K562 (cell line): ENCODE results near the gene SLC6A16. TPM values are rescaled to one million over a fixed set of nuclear protein-coding genes. Genes with fewer than 3 reads are reported as not detected.
"Not testable (repeated sequence)": the region's sequence is repeated elsewhere in the genome, so short reads cannot be mapped to it uniquely, and the experiment has no call there.

ENCODE experiments used
- ATAC-seq: fragments of 200-7000 bp; cut with Tn5 transposase; 3 replicates; pipeline ENCODE4 v1.9.1; 2020; ENCODE audit warnings: moderate library complexity
- BruUV-seq: library from RNA; stranded (reverse); fragments of 400-500 nt; replicated peaks from 2 replicates; lab custom pipeline; 2021; lab: Mats Ljungman, UMichigan
- CTCF ChIA-PET: fragments of 300-600 bp; formaldehyde crosslinking; extraction: SDS; loops from one replicate; lab custom pipeline; 2021; ENCODE audit warnings: low intra/inter-chr PET ratio; lab: Yijun Ruan, JAX
- POLR2A ChIA-PET: fragments of 300-600, 350-650 bp; sonication (Branson Sonifier 250); formaldehyde crosslinking; extraction: SDS; loops from one replicate; lab custom pipeline; 2021; ENCODE audit warnings: antibody characterized with exemption, inconsistent platforms; lab: Yijun Ruan, JAX
- DNase-seq, 4 experiments: peaks; one replicate each; pipeline versions ENCODE4 v3.0.0 to v3.0.0-alpha.2; 2011 to 2018; ENCODE audit warnings: low spot score in 3 of 4, mixed read lengths in 3 of 4; ENCODE audit errors: extremely low read depth in 1 of 4
- FAIRE-seq: peaks from 2 replicates; lab custom pipeline; 2011; peaks lifted over from hg19 to GRCh38; lab: Jason Lieb, UNC
- H2AFZ ChIP-seq: 2 replicates; pipeline ENCODE4 v1.6.0; 2011; ENCODE audit warnings: low read depth, low read length, control low read depth, inconsistent platforms
- H3K27ac ChIP-seq: fragments of 200-600 bp; 3 replicates; pipeline ENCODE4 v1.8.0; 2011; ENCODE audit warnings: low read depth, mild to moderate bottlenecking, control low read depth, inconsistent platforms, low read length, moderate library complexity, mixed read lengths; ENCODE audit errors: extremely low read depth
- H3K27me3 ChIP-seq, 2 experiments: fragments of 300-600 bp in 1 of 2; 2 replicates in 1 of 2; 3 replicates in 1 of 2; pipeline versions ENCODE4 v1.6.0 to v1.8.0; 2011; ENCODE audit warnings: inconsistent platforms in 2 of 2, low read length in 2 of 2, mild to moderate bottlenecking in 1 of 2, mixed read lengths in 1 of 2, moderate library complexity in 1 of 2; ENCODE audit not compliant: control insufficient read depth in 2 of 2, insufficient read depth in 2 of 2
- H3K36me3 ChIP-seq: fragments of 300-600 bp; 3 replicates; pipeline ENCODE4 v1.8.0; 2011; ENCODE audit warnings: mild to moderate bottlenecking, low read length, inconsistent platforms; ENCODE audit not compliant: control insufficient read depth, insufficient read depth
- H3K4me1 ChIP-seq, 2 experiments: fragments of 200-600 bp in 1 of 2; replicated peaks in 1 of 2; 2 replicates in 1 of 2; 3 replicates in 1 of 2; pipeline versions ENCODE4 v1.5.1 to v1.8.0; 2011; ENCODE audit warnings: inconsistent platforms in 2 of 2, low read length in 2 of 2, mild to moderate bottlenecking in 1 of 2, mixed read lengths in 1 of 2, moderate library complexity in 1 of 2; ENCODE audit not compliant: control insufficient read depth in 2 of 2, insufficient read depth in 2 of 2
- H3K4me2 ChIP-seq: 2 replicates; pipeline ENCODE4 v1.6.1; 2011; ENCODE audit warnings: low read length, control low read depth, inconsistent platforms, mixed read lengths; ENCODE audit not compliant: insufficient read depth
- H3K4me3 ChIP-seq: fragments of 200-600 bp; sonication (generic), shearing (Covaris generic); 2 replicates; pipeline ENCODE4 v1.5.1; 2016; ENCODE audit warnings: control low read depth, inconsistent platforms
- H3K79me2 ChIP-seq: fragments of 200-600 bp; 3 replicates; pipeline ENCODE4 v1.8.0; 2011; ENCODE audit warnings: low read length, inconsistent platforms; ENCODE audit not compliant: control insufficient read depth, insufficient read depth
- H3K9ac ChIP-seq, 2 experiments: 2 replicates each; pipeline versions ENCODE4 v1.6.0 to v1.6.1; 2011; ENCODE audit warnings: low read depth in 2 of 2, low read length in 2 of 2, control low read depth in 1 of 2, inconsistent platforms in 1 of 2, mild to moderate bottlenecking in 1 of 2, mixed read lengths in 1 of 2; ENCODE audit not compliant: insufficient read depth in 1 of 2
- H3K9me1 ChIP-seq: one replicate; pipeline ENCODE4 v1.6.0; 2011; ENCODE audit warnings: inconsistent platforms, mild to moderate bottlenecking, low read length, moderate library complexity; ENCODE audit not compliant: control insufficient read depth, insufficient read depth
- H3K9me3 ChIP-seq: replicated peaks from 2 replicates; pipeline ENCODE4 v1.5.1; 2011; ENCODE audit warnings: low read depth, low read length, inconsistent platforms; ENCODE audit not compliant: control insufficient read depth, insufficient read depth
- H4K20me1 ChIP-seq: replicated peaks from 2 replicates; pipeline ENCODE4 v1.6.1; 2011; ENCODE audit warnings: low read length, inconsistent platforms, mixed read lengths; ENCODE audit not compliant: control insufficient read depth, insufficient read depth
- WGBS: fragments of 100-300 bp; shearing (Covaris generic); methylation state at CpG from one replicate; pipeline ENCODE4 v1.1.6; 2016; ENCODE audit warnings: low coverage, mixed read lengths; ENCODE audit not compliant: insufficient coverage; ENCODE audit errors: missing lambda C conversion rate; 5-methylcytosine and 5-hydroxymethylcytosine counted together
- in situ Hi-C: fragments of 300-500 bp; cut with MboI; formaldehyde crosslinking; loops from 4 replicates; pipeline ENCODE4 v1.15.0; 2018; ENCODE audit warnings: inconsistent platforms, mixed read lengths
- intact Hi-C: fragments of 100-400 bp; cut with micrococcal nuclease; formaldehyde crosslinking; loops from 2 replicates; pipeline ENCODE4 v1.14.2; 2022
- polyA plus RNA-seq, 8 experiments: library from polyadenylated mRNA; depleted of rRNA in 4 of 8; stranded (reverse) in 5 of 8; unstranded in 3 of 8; fragments of >200 nt; fragmentation: Nextera tagmentation in 2 of 8; fragmentation: Illumina TruSeq in 1 of 8; extraction: Ambion mirVana in 2 of 8; extraction: Trizol in 1 of 8; gene quantifications; 2 replicates each; pipeline versions ENCODE4 v1.2.1 to v1.2.3, GENCODE V29; 2011 to 2014; ENCODE audit warnings: inconsistent platforms in 1 of 8, missing spikeins in 1 of 8
- total RNA-seq, 7 experiments: library from RNA; depleted of rRNA in 6 of 7; stranded (reverse); fragments of >200 nt in 6 of 7; fragmentation: Illumina TruSeq in 2 of 7; extraction: Trizol in 2 of 7; gene quantifications; 2 replicates each; pipeline versions ENCODE4 v1.2.1 to v1.2.3, GENCODE V29; 2011 to 2021; ENCODE audit warnings: low replicate concordance in 1 of 7

SLC6A16 gene
- total and polyA plus RNA-seq, 9 of the 15 experiments (the other 6 are each of a cell fraction or from before 2014, with no cell fraction given), result 0.05 to 0.95 (median 0.36) TPM

DNA sequence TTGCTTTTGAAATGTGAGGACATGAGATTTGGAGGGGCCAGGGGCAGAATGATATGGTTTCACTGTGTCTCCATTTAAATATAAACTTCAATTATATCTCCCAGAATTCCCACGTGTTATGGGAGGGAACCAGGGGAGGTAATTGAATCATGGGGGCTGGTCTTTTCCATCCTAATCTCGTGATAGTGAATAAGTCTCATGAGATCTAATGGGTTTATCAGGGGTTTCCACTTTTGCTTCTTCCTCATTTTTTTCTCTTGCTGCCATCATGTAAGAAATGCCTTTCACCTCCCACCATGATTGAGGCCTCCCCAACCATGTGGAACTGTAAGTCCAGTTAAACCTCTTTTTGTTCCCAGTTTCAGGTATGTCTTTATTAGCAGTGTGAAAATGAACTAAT lies 35.7 kb downstream of the SLC6A16 start:
- POLR2A ChIA-PET, result interaction anchor here (0.8 kb wide), 1 partner anchor 20 kb away, joined by 3 read pairs; no protein-coding TSS in a partner anchor
- H4K20me1 ChIP-seq, CTCF ChIA-PET, H3K9me1 ChIP-seq, H3K79me2 ChIP-seq, H3K27ac ChIP-seq, H2AFZ ChIP-seq, H3K9me3 ChIP-seq, H3K4me2 ChIP-seq, FAIRE-seq, H3K4me3 ChIP-seq, BruUV-seq, in situ Hi-C loops, DNase-seq, H3K36me3 ChIP-seq, H3K9ac ChIP-seq, intact Hi-C loops, H3K4me1 ChIP-seq, ATAC-seq: not testable (repeated sequence)
- peaks cover 0 to 21% of the 10 kb centered on the region in 2 experiments; a peak in 2 of 5 replicates for H3K27me3 ChIP-seq
- WGBS, result 0% methylated on average over 2 of the region's 2 CpGs

DNA sequence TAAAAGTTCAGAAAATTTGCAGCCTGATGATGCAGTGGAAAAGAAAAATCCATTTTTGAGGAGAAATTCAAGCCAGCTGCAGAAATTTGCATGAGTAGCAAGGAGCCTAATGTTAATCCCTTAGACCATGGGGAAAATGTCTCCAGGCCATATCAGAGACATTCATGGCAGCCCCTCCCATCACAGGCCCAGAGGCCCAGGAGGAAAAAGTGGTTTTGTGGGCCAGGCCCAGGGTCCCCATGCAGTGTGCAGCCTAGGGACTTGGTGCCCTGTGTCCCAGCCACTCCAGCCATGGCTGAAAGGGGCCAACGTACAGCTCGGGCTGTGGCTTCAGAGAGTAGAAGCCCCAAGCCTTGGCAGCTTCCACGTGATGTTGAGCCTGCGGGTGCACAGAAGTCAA lies 36.8 kb downstream of the SLC6A16 start:
- H3K4me1 ChIP-seq, CTCF ChIA-PET, H2AFZ ChIP-seq, H3K4me2 ChIP-seq, ATAC-seq, H3K79me2 ChIP-seq, DNase-seq, FAIRE-seq, H3K9me3 ChIP-seq, in situ Hi-C loops, intact Hi-C loops, POLR2A ChIA-PET, H3K27ac ChIP-seq, H4K20me1 ChIP-seq, BruUV-seq, H3K9me1 ChIP-seq, H3K36me3 ChIP-seq, H3K9ac ChIP-seq, H3K4me3 ChIP-seq: not testable (repeated sequence)
- 5% methylated on average over 4 of the region's 4 CpGs for WGBS
- H3K27me3 ChIP-seq, result peaks cover 0 to 16% of the 10 kb centered on the region in 2 experiments; a peak in 2 of 5 replicates
